Measurements from ENCODE around the gene RIMBP2.

The RIMBP2 gene

DNA sequence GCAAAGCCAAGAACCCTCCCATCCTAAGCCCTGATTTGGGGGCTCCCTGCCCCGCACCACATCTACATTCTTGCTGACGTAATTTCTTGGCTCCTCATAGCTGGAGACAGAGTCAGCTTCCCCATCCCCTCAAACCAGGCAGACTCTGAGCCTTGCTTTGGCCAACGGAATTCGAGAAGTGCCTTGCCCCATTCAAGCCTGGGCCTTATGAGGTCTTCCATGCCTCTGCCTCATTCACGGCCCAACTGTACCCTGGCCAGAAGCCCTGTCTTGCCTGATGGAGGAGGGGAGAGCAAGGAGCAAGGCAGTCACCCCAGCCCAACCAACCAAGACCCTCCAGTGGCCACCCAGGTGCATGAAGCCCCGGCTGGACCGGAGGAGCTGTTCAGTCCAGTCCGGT lies 214.3 kb downstream of the RIMBP2 start:
- DNase-seq (ENCODE audit: low read depth): no peak

DNA sequence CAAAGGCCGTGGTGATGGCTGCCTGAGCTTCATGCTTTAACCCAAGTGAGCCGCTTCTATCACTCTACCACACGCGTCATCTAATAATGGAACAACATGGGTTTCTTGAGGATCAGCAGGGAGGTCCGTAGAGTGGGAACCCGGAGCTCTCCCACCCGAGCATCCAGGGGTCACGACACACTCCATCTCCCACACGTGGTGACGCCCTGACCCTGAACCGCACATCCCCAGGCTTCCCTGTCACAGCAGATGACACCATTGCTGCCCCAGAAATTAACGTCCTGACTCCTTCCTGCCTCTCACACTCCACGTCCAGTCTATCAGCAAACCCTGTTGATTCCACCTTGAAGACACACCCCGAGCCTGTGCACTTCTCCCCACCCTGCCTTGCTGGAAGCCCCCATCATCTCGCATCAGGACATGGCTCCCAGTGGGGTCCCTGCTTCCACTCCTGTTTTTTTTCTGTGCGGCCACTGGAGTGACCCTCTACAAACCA lies 215.2 kb downstream of the RIMBP2 start:
- no peak for DNase-seq (ENCODE audit: low read depth)

DNA sequence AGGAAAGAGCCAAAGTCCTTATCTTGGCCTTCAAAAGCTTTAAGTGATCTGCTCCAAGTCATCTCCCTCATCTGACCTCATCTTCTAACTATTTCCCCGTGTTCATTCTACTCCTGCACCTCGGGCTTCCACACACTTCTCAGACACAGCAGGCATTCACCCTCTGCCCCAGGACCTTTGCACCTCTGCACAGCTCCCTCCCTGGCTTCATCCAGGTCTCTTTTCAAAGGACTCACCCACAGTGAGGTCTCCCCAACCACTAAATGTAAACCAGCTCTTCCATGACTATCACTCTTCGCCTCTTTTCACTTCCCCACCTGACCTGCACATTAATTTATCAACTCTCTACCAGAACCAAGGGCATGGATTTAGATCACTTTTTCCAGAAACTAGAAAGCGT lies 216.6 kb downstream of the RIMBP2 start:
- no peak for DNase-seq (ENCODE audit: low read depth)

DNA sequence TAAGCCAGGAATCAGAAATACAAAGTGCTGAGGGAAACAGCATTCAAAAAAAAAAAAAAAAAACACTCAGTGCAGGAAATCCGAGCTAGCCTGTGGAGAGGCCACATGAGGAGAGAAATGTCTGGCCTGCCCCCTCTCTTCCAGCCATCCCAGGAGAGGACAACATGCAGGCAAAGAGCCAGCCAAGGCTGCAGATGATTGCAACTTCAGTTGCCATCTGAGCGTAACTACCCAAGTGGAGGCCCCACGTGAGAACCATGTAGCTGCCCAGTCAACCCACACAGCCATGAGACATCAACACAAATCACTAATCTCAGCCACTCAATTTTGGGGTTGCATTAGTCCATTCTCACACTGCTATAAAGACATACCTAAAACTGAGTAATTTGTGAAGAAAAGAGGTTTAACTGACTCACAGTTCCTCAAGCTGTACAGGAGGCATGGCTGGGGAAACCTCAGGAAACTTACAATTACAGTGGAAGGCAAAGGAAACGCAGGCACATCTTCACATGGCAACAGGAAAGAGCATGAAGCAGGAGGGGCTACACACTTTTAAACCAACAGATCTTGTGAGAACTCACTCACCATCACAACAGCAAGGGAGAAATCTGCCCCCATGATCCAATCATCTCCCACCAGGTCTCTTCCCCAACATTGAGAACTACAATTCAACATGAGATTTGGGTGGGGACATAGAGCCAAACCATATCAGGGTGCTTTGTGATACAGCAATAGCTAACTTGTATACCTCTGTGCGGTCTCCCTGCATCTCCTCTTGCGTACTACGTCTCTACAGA lies 217.3 kb downstream of the RIMBP2 start:
- DNase-seq (ENCODE audit: low read depth): no peak

DNA sequence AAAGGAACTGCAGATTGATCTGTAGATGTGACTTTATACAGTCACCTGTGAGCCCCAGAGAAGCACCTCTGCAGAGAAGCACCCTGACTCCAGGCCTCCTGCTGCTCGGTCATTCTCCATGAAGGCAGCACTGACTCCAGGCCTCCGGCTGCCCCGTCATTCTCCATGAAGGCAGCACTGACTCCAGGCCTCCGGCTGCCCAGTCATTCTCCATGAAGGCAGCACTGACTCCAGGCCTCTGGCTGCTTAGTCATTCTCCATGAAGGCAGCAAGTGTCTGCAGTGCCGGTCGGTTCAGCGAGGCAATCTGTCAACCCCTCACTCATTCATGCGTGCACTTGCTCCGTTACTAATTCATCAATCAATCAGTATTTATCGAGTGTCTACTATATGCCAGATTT lies 218.1 kb downstream of the RIMBP2 start:
- no peak for DNase-seq (ENCODE audit: low read depth)

DNA sequence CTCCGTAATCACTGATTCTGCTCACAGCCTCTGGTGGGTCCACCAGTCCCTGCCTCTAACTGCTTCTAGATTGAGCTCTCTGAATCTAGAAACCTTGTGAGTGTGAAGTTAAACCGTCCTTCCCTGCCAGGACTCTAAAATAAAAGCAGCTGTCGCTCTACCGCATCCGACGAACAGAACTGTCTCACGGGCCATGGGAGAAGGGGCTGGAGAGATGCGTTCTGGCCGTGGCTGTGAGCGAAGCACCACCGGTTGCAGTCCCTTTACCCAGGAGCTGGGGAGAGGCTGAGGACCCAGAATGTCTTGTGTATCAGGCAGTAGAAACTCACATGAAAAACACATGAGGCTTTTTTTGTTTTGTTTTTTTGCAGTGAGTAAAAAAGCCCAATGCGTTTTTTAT lies 218.8 kb downstream of the RIMBP2 start:
- DNase-seq (ENCODE audit: low read depth): no peak

DNA sequence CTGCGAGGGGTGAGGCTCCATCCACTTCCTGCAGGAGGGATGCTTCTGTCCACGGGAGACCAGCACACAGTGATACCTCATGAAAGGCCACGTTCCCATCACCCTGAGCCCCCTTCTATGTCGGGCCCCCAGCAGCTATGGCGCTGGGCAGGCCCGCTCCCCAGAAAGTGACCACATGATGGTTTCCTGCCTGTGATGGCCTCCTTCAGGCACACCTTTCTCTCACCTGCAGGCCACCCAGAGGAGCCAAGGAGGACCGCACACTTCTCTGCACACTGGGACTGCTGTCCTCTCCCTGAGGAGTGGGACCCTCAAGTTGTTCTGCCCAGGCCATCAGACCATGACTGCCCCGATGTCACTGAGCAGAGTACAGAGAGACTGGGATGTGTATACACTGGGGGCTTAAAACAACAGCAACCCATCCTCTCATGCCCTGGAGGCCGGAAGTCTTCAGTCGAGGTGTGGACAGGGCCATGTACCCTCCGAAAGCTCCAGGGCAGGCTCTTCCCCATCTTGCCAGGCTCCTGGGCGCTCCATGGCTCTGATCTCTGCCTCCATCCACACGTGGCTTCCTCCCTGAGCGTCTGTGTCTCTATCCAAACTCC lies 219.5 kb downstream of the RIMBP2 start:
- no peak for DNase-seq (ENCODE audit: low read depth)

DNA sequence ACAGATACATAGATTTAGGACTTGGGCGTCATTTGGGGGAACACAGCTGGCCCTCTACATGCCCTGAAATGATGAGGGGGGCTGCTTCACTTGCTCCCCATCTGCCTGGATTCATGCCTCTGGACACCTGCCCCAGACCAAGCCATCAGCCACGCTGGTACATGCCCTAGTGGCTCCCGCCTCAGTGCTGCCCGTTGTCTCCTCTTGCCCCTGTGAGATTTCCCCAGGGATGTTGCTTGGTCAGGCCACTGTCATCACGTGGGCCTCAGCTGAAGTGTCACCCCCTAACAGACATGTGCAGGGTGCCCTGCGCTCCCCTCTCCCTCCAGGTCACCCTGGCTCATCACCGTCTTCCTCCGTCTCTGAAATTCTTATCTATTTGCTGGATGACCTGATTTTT lies 220.9 kb downstream of the RIMBP2 start:
- no peak for DNase-seq (ENCODE audit: low read depth)

DNA sequence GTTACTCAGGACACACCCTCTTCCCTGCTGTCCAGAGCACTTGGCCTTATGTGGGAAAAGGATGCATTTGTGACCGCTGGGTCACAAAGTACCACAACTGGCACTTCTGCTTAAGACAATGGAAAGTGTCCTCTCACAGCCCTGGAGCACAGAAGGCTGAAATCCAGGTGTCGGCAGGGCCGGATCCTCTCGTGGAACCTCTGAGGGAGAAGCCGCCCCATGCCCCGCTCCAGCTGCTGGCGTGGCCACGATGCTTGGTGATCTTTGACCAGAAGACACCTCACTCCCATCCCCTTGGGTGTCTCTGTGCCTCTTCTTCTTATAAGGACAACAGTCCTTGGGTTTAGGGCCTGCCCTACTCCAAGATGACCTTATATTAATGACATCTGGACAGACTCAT lies 221.4 kb downstream of the RIMBP2 start:
- DNase-seq (ENCODE audit: low read depth): no peak

DNA sequence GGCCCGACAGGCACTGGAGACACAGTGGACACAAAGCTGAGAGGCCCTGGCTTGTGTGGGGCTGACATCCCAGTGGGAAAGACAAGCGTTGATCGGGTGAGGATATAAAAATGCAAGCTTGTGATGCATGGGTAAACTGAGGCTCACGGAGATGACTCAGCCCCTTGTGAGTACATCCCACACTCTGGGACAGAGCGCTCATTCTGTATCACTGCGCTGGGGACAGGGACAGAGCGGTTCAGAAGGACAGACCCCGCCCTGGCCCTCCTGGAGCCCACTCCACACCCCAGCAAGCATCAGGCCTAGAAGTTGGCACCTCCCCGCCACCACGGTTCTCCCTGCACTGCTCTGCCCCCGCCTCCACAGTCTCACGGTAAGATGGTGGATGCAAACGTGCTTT lies 222.1 kb downstream of the RIMBP2 start:
- no peak for DNase-seq (ENCODE audit: low read depth)

DNA sequence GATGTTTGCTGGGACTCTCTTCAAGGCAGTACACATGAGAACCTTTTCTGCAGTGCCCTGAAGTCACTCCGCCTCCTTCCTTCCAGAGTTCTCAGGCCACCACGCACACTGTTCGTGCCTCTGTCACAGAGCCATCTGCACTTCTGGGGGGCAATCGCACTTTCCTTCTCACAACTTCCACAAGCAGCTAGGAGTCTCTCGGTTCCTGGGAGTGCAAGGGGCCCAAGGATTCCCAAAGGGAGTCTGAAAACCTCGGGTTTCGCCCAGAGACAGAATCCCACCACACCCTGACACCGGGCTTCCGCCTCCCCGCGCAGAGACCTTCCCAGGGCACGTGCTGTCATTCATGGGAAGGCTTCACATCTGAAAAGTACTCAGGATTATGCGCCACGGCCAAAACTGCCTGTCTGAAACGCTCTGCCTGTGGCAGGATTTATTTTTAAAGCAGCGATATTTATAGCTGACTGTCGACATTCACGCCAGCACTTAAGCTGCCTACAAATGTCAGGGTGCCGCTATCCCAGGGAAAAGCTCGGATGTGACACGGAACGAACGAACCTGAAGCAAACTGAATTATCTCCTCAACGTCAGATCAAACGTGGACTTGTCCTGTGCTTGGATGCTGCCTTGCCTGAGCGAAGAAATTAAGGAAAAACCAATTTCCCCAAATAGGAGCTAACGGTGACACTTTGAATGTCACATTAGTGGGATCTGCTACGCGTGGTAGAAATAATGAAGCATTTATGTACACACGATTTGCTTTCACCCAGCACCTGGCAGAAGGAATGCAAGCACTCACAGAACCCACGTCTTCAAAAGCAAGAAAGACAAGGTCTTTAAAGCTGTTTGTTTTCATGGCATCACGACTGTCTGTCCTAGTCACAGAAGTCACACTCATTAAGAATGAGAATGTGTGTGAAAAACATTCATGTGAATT lies 224.4 kb downstream of the RIMBP2 start:
- DNase-seq (ENCODE audit: low read depth): no peak

DNA sequence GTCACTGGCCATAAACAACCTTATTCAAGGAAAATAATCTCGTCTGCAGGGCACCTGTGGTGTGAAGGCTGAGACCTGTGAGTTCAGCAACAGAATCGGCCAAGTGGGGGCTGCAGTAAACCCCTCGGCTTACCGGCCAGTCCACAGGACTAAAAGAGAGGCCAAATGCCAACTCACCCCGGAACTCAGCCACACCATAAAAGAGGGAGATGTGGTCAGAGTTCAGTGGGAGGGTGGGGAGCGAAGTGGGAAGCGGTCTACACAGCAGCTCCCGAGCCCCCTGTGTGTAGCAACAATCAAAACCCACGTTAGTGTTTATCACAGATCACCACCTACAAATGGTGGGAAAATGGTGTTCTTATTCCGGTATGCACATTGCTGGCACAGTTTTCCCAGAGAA lies 225.4 kb downstream of the RIMBP2 start:
- DNase-seq (ENCODE audit: low read depth): no peak

DNA sequence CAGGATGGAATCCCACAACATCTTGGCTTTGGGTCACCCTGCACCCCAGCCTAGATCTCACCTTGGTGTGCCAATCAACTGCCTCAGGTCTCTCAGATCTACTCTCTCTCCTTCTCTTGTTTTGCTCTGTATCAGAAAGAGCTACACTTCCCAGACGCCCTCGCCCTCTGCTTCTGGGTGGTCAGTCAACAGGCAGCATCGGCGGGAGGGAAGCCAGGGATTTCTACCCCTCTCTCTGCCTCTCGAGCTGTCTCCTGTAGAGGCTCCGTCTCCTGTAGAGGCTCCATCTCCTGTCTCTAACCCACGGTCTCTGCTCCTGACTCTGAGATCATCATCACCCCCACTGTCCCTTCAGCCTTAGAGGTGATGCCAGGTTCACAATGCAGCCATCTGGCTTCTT lies 226.8 kb downstream of the RIMBP2 start:
- DNase-seq (ENCODE audit: low read depth): no peak

DNA sequence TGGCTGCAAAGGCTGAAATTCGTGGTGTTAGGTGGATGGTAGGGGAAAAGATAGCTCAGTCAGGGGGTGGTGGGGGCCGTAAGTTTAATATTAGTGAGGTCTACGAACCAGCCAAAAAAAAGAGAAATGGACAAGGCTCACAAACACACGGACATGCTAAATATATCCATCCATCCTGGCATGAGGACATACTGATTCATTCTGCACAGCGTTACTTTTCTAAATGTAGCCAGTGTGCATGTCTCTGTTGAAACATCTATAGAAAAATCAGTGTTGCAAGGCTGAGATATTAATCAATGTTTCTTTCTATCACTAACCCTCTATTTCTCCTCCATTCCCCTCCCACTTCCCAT lies 227.8 kb downstream of the RIMBP2 start:
- no peak for DNase-seq (ENCODE audit: low read depth)

DNA sequence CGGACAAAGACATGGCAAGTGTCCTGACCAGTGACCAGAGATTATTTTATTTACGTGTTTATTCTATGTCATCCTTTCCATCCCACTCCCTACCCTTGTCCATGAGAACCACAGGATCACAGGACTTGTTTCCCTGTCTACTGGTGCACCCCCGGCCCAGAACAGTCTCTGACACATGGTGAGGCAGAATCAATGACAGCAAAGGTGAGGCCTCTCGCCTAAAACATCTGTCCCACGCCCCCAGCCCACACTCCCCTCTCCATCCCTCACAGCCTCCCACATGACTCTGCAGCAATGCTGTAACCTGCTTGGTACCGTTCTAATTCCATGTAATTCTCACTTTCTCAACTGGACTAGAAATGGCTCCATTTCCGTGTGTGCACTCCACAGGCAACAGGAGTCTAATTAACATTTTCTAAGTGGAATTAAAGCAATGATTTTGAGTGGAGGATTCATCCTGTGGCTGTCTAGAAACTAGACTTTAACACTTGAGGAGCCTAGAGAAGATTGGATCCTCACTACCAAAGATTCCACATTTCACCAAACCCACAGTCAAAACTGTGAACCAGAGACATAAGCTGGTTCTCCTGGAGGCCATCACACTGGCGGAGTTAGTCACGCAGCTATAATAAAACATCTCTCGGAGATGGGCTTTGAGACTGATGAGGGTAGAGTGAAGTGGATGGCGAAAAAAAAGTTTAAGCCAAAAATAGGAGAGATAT lies 228.3 kb downstream of the RIMBP2 start:
- no peak for DNase-seq (ENCODE audit: low read depth)

DNA sequence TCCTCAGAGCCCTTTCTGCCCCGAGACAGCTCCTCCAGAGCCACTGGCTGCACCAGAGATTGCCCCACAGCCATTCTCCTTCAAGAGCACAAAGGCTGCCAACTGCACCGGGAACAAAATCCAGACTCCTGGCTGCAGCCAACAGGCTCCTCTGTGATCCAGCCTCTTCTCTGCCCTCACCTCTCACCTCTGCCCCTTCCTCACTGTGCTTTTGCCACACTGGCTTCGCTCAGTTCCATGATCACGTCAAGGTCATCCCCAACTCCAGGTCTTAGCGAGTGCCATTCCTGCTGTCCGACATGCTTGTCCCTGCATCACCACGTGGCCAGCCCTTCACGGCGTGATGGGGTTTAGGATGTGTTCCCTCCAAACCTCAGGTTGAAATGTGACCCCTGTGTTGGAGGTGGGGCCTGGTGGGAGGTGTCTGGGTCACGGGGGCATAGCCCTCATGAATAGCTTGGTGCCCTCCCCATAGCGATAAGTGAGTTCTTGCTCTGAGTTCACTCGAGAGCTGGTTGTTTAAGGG lies 229.1 kb downstream of the RIMBP2 start:
- no peak for DNase-seq (ENCODE audit: low read depth)

DNA sequence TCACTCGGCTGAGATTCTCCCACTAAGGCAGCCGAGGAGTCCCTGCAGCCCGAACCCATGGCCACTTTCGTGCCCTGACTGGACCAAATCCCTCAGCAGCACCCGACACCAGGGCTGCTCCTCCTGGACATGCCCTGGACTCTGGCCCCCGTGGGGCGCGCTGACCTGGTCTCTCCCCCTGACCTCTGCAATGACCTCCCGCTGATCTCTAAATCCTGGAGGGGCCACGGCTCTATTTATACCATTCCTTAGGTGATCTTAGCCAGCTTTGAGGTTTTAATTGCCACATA lies 230.0 kb downstream of the RIMBP2 start:
- DNase-seq (ENCODE audit: low read depth): no peak

DNA sequence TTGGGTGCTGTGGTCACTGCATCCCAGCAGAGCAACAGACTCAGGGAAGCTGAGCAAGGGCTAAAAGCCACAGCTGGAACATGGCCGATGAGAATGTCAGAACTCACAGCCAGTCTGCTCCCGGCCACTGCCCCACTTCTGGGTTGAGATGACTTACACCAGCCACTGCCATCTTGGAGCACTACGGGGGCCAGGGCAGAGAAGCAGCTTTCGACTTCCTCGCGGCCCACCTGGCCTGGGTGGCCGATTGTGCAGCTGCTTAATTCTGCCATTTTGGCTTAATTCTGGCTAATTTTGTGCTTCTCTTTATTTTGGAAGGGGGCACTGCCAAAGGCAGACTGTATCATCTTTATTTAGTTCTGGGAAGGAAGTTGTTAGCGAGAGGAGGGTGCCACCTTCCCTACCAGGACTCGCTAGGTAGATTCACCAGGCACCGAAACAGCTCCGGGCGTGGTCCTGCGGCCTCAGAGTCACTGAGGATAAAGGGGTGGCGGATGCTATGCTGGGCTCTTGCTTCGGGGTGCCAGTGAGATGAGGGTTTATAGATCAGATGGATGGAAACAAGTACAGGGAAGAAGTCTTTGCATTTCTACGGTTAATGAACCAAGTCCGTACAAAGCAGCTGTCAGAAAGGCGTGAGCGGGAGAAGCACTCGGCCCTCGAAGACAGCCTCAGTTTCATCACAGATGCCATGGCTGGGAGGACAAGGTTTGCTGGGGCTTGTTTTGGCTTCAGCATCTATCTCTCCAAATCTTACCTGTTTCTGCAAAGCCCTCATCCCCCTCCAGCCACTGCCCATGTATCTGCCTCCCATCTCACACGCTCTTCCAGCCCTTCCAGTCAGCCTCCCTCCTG lies 230.6 kb downstream of the RIMBP2 start:
- no peak for DNase-seq (ENCODE audit: low read depth)

DNA sequence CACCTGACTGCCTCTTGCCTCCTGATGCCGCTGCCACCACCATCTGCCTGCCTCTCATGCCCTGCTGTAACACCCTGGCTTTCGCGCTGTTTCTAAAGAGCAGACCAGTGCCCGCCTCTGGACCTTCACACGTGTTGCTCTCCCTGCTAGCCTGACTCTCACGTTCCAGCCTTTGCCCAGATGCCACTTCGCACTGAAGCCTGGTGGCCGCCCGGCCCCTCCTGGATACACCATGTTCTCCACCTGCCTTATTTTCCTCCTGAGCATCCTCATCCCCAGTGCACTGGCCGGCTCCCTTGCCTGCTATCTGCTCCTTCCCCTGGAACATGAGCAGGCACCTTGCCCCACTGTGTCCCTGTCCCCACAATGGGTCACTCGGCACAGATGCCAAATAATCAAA lies 231.9 kb downstream of the RIMBP2 start:
- no peak for DNase-seq (ENCODE audit: low read depth)

DNA sequence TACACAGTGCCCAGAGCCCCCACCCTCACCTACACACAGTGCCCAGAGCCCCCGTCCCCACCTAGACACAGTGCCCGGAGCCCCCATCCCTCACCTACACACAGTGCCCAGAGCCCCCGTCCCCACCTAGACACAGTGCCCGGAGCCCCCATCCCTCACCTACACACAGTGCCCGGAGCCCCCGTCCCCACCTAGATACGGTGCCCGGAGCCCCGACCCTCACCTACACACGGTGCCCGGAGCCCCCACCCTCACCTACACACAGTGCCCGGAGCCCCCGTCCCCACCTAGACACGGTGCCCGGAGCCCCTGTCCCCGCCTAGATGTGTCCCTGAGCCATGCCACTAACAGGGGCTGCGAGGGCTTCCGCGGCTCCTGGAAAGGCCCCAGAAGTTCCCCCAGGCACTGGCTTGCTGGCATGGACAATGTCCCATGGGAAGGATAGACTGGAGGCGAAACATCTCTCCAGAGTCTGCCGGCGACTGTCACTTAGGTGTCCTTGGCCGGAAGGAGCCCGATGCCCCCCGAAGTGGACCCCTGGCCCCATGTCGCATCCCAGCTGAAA lies 232.4 kb downstream of the RIMBP2 start:
- no peak for DNase-seq (ENCODE audit: low read depth)

DNA sequence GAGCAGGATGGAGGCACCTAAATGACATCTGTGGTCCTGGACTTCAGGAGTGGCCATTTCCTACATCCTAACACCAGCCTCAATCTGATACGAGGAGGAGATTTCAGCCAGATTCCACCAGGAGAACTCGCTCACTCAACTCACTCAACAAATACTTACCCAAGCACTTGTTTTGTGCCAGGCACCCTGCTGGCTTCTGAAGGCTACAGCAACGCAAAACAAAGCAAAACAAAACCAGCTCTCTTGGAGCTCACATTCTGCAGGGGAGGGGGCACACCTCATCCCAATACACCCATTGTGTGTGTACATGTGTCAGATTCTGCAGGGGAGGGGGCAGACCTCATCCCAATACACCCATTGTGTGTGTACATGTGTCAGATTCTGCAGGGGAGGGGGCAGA lies 233.7 kb downstream of the RIMBP2 start:
- no peak for DNase-seq (ENCODE audit: low read depth)
